ENCODE results near the gene RLIM.
A peak's percentile ranks its signal among the peaks of the same experiment; 100 is the strongest.

DNA sequence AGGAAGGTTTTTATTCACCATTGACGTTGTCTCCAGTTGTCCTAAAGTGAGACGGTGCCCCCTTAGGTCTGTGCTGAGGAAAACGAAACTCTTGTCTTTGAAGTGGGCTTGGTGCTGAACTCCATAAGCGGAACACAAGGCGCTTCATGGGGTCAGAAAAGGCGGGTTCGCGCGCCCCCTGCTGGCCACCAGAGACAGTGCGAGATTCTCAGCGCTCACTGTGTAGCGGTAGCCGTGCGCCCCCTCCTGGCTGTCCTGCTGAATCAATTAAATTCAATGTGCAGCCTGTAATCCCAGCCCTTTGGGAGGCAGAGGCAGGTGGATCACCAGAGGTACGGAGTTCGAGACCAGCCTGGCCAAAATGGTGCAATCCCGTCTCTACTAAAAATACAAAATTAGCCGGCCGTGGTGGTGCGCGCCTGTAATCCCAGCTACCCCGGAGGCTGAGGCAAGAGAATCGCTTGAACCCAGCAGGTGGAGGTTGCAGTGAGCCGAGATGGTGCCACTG is 64.1 kb downstream of the RLIM start:
- TF ChIP-seq CTCF (IDR thresholded peaks at IDR 0.05; ENCODE audit: low read length) (peak; percentile 97), EZH2phosphoT487 (IDR thresholded peaks at IDR 0.05; ENCODE audit: low read length) (no peak), EZH2 (optimal IDR thresholded peaks at IDR 0.05; ENCODE audit: low read depth, low read length) (no peak)
